Bronchus fibroblast of lung (primary cell): ENCODE results near the gene ADCY5. TPM values are rescaled to one million over a fixed set of nuclear protein-coding genes. Genes with fewer than 3 reads are reported as not detected.

Source experiments
- total RNA-seq: library from RNA; depleted of rRNA; stranded (reverse); fragments of >200 nt; gene quantifications from 2 replicates; pipeline ENCODE4 v1.2.3, GENCODE V29; 2015

The ADCY5 gene
- under 0.01 and 0.15 TPM in 2 replicates for total RNA-seq

DNA sequence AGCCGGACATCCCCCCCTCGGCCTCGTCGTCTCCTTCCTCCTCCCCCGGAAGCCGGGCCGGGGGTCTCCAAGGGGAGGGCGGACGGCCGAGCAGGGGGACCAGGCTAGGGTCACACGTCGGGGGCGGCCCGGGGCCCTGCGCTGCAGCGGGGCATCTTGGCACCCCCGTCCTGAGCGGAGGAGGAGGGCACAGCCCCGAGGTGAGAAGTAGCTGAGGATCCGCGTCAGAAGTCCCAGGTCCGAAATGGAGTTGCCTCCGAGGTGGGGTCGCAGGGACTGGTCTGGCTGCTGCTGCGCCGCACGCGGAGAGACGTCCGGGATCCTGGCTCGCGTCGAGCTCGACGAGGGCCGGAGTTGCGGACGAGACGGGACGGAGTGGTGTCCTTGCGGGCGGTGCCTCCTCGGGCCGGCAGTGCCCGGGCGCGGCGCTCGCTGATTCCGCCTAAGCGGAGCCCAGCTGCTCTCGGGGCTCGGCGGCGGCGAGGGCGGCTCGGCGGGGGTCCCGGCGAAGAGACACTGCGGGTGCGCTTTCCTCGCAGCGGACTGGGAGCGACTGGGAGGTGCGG lies at the start of gene ADCY5:
Gene ADCY5, minus strand, starts transcription at position 555 of the 566 bp plus-strand sequence. Its CDS starts 545 bp downstream, at position 10.

Other genes starting within 250 kb of the ADCY5 start
- 43.0 and 50.9 TPM in 2 replicates for gene SEC22A, start 247.1 kb downstream of the ADCY5 start, total RNA-seq
- 11.4 and 12.8 TPM in 2 replicates for gene HACD2, start 136.0 kb upstream of the ADCY5 start, total RNA-seq